Heart right ventricle (tissue), 16 donors: ENCODE data around the gene GRIK4. TPM values are rescaled to one million over a fixed set of nuclear protein-coding genes. Genes with fewer than 3 reads are reported as not detected.

Experiments used
- ATAC-seq, 8 donors: fragments of 200-7000 bp; cut with Tn5 transposase; one replicate each; pipeline ENCODE4 v1.9.1; 2020; ENCODE audit warnings: mild to moderate bottlenecking in 8 of 8, moderate library complexity in 8 of 8, moderate number of reproducible peaks in 1 of 8
- DNase-seq, 2 donors: peaks; one replicate each; pipeline ENCODE4 v3.0.0-alpha.2; 2020
- H3K27ac ChIP-seq, 10 donors: fragments of 200-600 bp; sonication (generic) in 2 of 10; one replicate each; pipeline versions ENCODE4 v1.5.0 to v1.8.0; 2020 to 2022; ENCODE audit warnings: mild to moderate bottlenecking in 3 of 10
- H3K27me3 ChIP-seq, 7 donors: fragments of 200-600 bp; one replicate each; pipeline ENCODE4 v1.8.0; 2021 to 2022; ENCODE audit warnings: mild to moderate bottlenecking in 2 of 7
- H3K36me3 ChIP-seq, 9 donors: fragments of 200-600 bp; sonication (generic) in 1 of 9; one replicate each; pipeline versions ENCODE4 v1.5.0 to v1.8.0; 2020 to 2022; ENCODE audit warnings: mild to moderate bottlenecking in 2 of 9
- H3K4me1 ChIP-seq, 9 donors: fragments of 200-600 bp; sonication (generic) in 1 of 9; one replicate each; pipeline versions ENCODE4 v1.5.0 to v1.8.0; 2020 to 2022; ENCODE audit warnings: mild to moderate bottlenecking in 4 of 9
- H3K4me3 ChIP-seq, 10 donors: fragments of 200-600 bp; sonication (generic) in 2 of 10; one replicate each; pipeline versions ENCODE4 v1.5.0 to v1.8.0; 2020 to 2022; ENCODE audit warnings: mild to moderate bottlenecking in 7 of 10, moderate library complexity in 2 of 10
- H3K9me3 ChIP-seq, 11 donors: fragments of 200-600 bp in 10 of 11; sonication (generic) in 2 of 11; one replicate each; pipeline versions ENCODE4 v1.5.0 to v1.8.0; 2013 to 2022; ENCODE audit warnings: mild to moderate bottlenecking in 2 of 11, control low read depth in 1 of 11, moderate library complexity in 1 of 11
- WGBS, 2 donors: extraction: QIAGEN DNeasy Blood & Tissue Kit; methylation state at CpG; one replicate each; pipeline ENCODE4 v1.1.7; 2013; ENCODE audit warnings: inconsistent platforms in 1 of 2; 5-methylcytosine and 5-hydroxymethylcytosine counted together
- intact Hi-C, 10 donors: fragments of 100-400 bp; cut with DNase I; formaldehyde crosslinking; loops; one replicate each; pipeline versions ENCODE4 v1.11.1 to v1.14.2; 2022
- polyA plus RNA-seq, 2 donors: library from polyadenylated mRNA; stranded (reverse); fragments of 200-250 nt; gene quantifications; one replicate each; pipeline ENCODE4 v1.2.3, GENCODE V29; 2013
- total RNA-seq, 10 donors: library from RNA; stranded (reverse); fragmentation: NEBNext Ultra II Directional in 3 of 10; extraction: Animal tissue kit (Norgen Biotek cat#: 25700) in 3 of 10; gene quantifications; one replicate each; pipeline versions ENCODE4 v1.2.1 to v1.2.4, GENCODE V29; 2021 to 2023
- TF ChIP-seq, protein P1 (sequence below), 9 donors: fragments of 200-600 bp; sonication (generic) in 2 of 9; IDR thresholded peaks; one replicate each; pipeline versions ENCODE4 v1.5.0 to v1.8.0; 2021 to 2022; ENCODE audit warnings: antibody characterized with exemption in 9 of 9, mild to moderate bottlenecking in 5 of 9, moderate library complexity in 1 of 9
- donor health status: Arrhythmogenic right ventricular cardiomyopathy.
- donor health status: ischemic (EF 13 %, LVEDD 7.1; RV severe dilation, severe dysfunction).
- donor health status: healthy with polysubstance abuse.
- donor health status: DM: no; HTN: yes; CAD: no.
- donor health status: DM: no; HTN: no; CAD: no.
- donor health status: ischemic (EF 25% LVEDD 6.9; RV normal size, moderate dysfunction).
- donor health status: ischemic (EF 25% LVEDD 5.7; RV mildly dilated, moderate dysfunction).
- donor health status: healthy.
- donor health status: DM: yes; HTN: yes; CAD: no.
- donor health status: Ischemic cardiomyopathy.
- donor health status: ischemic (EF 35%, LVEDD 5.7; RV mildly dilated, moderate dysfunction).
- donor health status: nonischemic (EF 11% LVEDD 7.7; RV severe dilation, severe dysfunction).
- donor health status: DM: yes; HTN: yes; CAD: no.
- donor health status: PGD.
- donor health status: ischemic (EF 29% LVEDD 5.4; RV normal size, mild dysfunction).
- donor health status: nonischemic (EF 23%, LVEDD 6.1; RV moderate dilation, normal function).

Gene GRIK4
- total and polyA plus RNA-seq, 12 donors = 0.01 to 0.85 (median 0.37) TPM; not detected in 6

DNA sequence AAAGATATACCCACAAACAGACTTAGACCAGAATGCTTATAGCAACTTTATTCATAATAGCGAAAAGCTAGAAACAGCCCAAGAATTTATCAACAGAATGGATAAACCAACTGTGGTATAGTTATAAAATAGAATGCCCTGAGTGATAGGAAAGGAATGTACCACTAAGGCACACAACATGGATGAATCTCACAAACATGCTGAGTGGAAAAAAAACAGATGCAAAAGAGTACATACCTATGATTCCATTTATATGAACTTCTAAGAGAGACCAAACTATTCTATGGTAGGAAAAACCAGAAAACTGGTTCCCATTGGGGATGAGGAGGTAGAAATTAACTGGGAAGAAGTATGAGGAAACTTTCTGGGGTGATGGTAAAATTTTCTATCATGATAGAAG, 40.4 kb upstream of the GRIK4 start:
- Histone ChIP-seq H3K4me1 (peaks cover 0 to 7% (median 0%) of the 10 kb centered on the region in 9 donors), H3K27ac (no peak overlapping the region), H3K27me3 (no peaks in the 10 kb centered on the region), H3K36me3 (peaks cover 0 to 100% (median 49%) of the 10 kb centered on the region in 9 donors), H3K9me3 (no peaks in the 10 kb centered on the region), H3K4me3 (no peak overlapping the region)
- DNase-seq = no peak
- TF ChIP-seq, protein P1, sequence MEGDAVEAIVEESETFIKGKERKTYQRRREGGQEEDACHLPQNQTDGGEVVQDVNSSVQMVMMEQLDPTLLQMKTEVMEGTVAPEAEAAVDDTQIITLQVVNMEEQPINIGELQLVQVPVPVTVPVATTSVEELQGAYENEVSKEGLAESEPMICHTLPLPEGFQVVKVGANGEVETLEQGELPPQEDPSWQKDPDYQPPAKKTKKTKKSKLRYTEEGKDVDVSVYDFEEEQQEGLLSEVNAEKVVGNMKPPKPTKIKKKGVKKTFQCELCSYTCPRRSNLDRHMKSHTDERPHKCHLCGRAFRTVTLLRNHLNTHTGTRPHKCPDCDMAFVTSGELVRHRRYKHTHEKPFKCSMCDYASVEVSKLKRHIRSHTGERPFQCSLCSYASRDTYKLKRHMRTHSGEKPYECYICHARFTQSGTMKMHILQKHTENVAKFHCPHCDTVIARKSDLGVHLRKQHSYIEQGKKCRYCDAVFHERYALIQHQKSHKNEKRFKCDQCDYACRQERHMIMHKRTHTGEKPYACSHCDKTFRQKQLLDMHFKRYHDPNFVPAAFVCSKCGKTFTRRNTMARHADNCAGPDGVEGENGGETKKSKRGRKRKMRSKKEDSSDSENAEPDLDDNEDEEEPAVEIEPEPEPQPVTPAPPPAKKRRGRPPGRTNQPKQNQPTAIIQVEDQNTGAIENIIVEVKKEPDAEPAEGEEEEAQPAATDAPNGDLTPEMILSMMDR (IDR thresholded peaks at IDR 0.05) = no peak
- 98% methylated on average over 1 of the region's 1 CpG for WGBS, 2 donors
- no peak for ATAC-seq
- intact Hi-C loops = loop anchor here in 1 of 10 donors (10.0 kb wide), 1 partner anchor 136 kb away; the partner anchor contains the start of gene ARHGEF12

DNA sequence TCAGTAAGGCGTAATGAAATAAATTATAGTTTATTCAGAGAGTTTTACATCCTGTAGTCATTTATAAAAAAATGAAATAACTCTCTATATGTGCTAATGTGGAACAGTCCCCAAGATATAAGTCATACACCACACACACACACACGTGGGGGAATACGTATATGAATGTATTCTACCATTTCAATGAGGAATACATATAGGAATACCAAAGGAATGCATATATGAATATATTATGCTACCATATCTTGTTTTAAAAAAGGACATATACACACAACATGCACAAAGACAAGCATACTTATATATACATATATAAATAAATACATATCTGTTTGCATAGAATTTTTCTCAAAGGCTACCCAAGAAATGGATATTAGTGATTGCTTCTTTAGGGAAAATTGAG, 39.6 kb upstream of the GRIK4 start:
- no peak overlapping the region for H3K4me3 ChIP-seq
- ATAC-seq = no peak
- H3K27me3 ChIP-seq = no peaks in the 10 kb centered on the region
- H3K36me3 ChIP-seq = peaks cover 0 to 100% (median 50%) of the 10 kb centered on the region in 9 donors
- H3K27ac ChIP-seq = no peak overlapping the region
- H3K9me3 ChIP-seq = no peaks in the 10 kb centered on the region
- peaks cover 0 to 7% (median 0%) of the 10 kb centered on the region in 9 donors for H3K4me1 ChIP-seq
- TF ChIP-seq, protein P1 (IDR thresholded peaks at IDR 0.05) = no peak
- intact Hi-C loops = loop anchor here in 1 of 10 donors (10.0 kb wide), 1 partner anchor 137 kb away; the partner anchor contains the start of gene ARHGEF12
- no peak for DNase-seq
- WGBS, 2 donors = 96% methylated on average over 3 of the region's 3 CpGs

DNA sequence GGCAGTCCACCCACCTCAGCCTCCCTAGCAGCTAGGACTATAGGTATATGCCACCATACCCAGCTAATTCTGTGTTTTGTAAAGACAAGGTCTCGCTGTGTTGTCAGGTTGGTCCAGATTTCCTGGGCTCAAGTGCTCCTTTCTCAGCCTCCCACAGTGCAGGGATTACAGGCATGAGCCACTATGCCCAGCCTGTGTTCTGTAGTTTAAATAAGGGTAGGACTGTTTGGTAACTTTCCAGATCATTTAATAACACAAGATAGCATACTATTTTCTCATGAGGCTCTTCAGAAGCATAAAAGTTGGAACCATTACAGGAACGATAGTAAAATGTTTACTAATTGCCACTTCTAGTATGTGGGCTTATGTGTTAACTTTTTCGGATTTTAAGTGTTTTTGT, 38.0 kb upstream of the GRIK4 start:
- H3K4me1 ChIP-seq = peaks cover 0 to 7% (median 0%) of the 10 kb centered on the region in 9 donors
- H3K27me3 ChIP-seq = no peaks in the 10 kb centered on the region
- intact Hi-C loops = loop anchor here in 1 of 10 donors (10.0 kb wide), 1 partner anchor 139 kb away; the partner anchor contains the start of gene ARHGEF12
- H3K4me3 ChIP-seq = no peak overlapping the region
- DNase-seq (no peak), ATAC-seq (peak in 2 of 8 donors; percentile 38 to 49)
- no peaks in the 10 kb centered on the region for H3K9me3 ChIP-seq
- 58 to 64% methylated on average over 3 of the region's 3 CpGs for WGBS, 2 donors
- peaks cover 0 to 100% (median 63%) of the 10 kb centered on the region in 9 donors for H3K36me3 ChIP-seq
- peak overlapping the region in 1 of 10 donors; percentile 3 for H3K27ac ChIP-seq
- TF ChIP-seq, protein P1 (IDR thresholded peaks at IDR 0.05) = no peak

DNA sequence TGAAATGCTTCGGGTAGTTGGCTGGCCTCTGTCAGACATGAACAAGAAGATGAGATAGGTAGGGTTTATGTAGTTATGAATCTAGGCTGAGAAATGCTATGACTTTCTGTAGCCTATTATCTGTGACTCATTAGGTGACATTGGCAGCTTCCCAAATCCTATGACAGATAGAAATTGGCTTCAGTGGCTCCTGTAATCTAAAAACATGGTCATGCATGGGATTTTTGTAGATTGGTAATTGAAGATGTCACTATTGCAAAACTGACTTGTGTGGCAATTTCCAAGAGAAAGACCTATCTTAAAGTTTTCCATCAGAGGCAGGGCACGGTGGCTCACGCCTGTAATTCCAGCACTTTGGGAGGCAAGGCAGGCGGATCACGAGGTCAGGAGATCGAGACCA, 29.4 kb upstream of the GRIK4 start:
- Histone ChIP-seq H3K9me3 (no peaks in the 10 kb centered on the region), H3K27me3 (no peaks in the 10 kb centered on the region), H3K27ac (no peak overlapping the region), H3K4me1 (no peaks in the 10 kb centered on the region), H3K36me3 (peaks cover 0 to 100% (median 59%) of the 10 kb centered on the region in 9 donors), H3K4me3 (no peak overlapping the region)
- intact Hi-C loops = loop anchor here in 1 of 10 donors (10.0 kb wide), 1 partner anchor 47 kb away; no protein-coding TSS in a partner anchor
- DNase-seq (no peak), ATAC-seq (peak in 1 of 8 donors; percentile 19)
- 85 to 92% methylated on average over 6 of the region's 6 CpGs for WGBS, 2 donors
- TF ChIP-seq, protein P1 (IDR thresholded peaks at IDR 0.05) = no peak
